DND-41 (cell line): ENCODE results near the gene CD164.
"Not testable (repeated sequence)": the region's sequence is repeated elsewhere in the genome, so short reads cannot be mapped to it uniquely, and the experiment has no call there.

ENCODE experiments used
- ATAC-seq: fragments of 200-7000 bp; cut with Tn5 transposase; 3 replicates; pipeline ENCODE4 v1.9.1; 2021; ENCODE audit warnings: low read depth; ENCODE audit not compliant: insufficient read depth
- DNase-seq: peaks from one replicate; pipeline ENCODE4 v3.0.0-alpha.2; 2020
- H2AFZ ChIP-seq: 2 replicates; pipeline ENCODE4 v1.6.0; 2012; ENCODE audit warnings: low read depth, low read length
- H3K27ac ChIP-seq: 2 replicates; pipeline ENCODE4 v1.5.1; 2012; ENCODE audit warnings: low read length, inconsistent platforms
- H3K27me3 ChIP-seq: fragments of 200-600 bp; sonication (generic); 2 replicates; pipeline ENCODE4 v1.6.0; 2012; ENCODE audit warnings: low read length, mild to moderate bottlenecking, inconsistent platforms; ENCODE audit not compliant: insufficient read depth, poor library complexity
- H3K36me3 ChIP-seq: 2 replicates; pipeline ENCODE4 v1.5.1; 2012; ENCODE audit warnings: low read length, inconsistent platforms; ENCODE audit not compliant: insufficient read depth
- H3K4me1 ChIP-seq: 2 replicates; pipeline ENCODE4 v1.5.1; 2012; ENCODE audit warnings: mild to moderate bottlenecking, low read length; ENCODE audit not compliant: insufficient read depth
- H3K4me2 ChIP-seq: 2 replicates; pipeline ENCODE4 v1.6.0; 2012; ENCODE audit warnings: mild to moderate bottlenecking, moderate library complexity, low read length, inconsistent platforms; ENCODE audit not compliant: insufficient read depth
- H3K4me3 ChIP-seq, 2 experiments: fragments of 200-600 bp in 1 of 2; shearing (Covaris generic) in 1 of 2; 2 replicates each; pipeline ENCODE4 v1.5.1; 2012 to 2016; ENCODE audit warnings: inconsistent platforms in 2 of 2, low read length in 2 of 2, mild to moderate bottlenecking in 2 of 2, low read depth in 1 of 2, moderate library complexity in 1 of 2
- H3K79me2 ChIP-seq: 2 replicates; pipeline ENCODE4 v1.6.0; 2012; ENCODE audit warnings: low read length, inconsistent platforms; ENCODE audit not compliant: insufficient read depth
- H3K9ac ChIP-seq: 2 replicates; pipeline ENCODE4 v1.6.0; 2012; ENCODE audit warnings: low read depth, mild to moderate bottlenecking, inconsistent platforms, low read length, moderate library complexity
- H3K9me3 ChIP-seq: 2 replicates; pipeline ENCODE4 v1.5.1; 2012; ENCODE audit warnings: low read length, moderate library complexity, mild to moderate bottlenecking, inconsistent platforms; ENCODE audit not compliant: insufficient read depth, severe bottlenecking
- H4K20me1 ChIP-seq: 2 replicates; pipeline ENCODE4 v1.6.0; 2012; ENCODE audit warnings: low read length; ENCODE audit not compliant: insufficient read depth
- EZH2 ChIP-seq: IDR thresholded peaks from 3 replicates; pipeline ENCODE4 v1.6.1; 2012; ENCODE audit warnings: borderline replicate concordance, low read depth, mild to moderate bottlenecking, moderate library complexity, low read length, inconsistent platforms; ENCODE audit not compliant: severe bottlenecking
- TF ChIP-seq, protein P1 (sequence below): IDR thresholded peaks from 2 replicates; pipeline ENCODE4 v1.5.1; 2012; ENCODE audit warnings: borderline replicate concordance, low read length, moderate library complexity, mild to moderate bottlenecking; ENCODE audit not compliant: poor library complexity, severe bottlenecking; ENCODE audit errors: extremely low read depth

The CD164 gene

DNA sequence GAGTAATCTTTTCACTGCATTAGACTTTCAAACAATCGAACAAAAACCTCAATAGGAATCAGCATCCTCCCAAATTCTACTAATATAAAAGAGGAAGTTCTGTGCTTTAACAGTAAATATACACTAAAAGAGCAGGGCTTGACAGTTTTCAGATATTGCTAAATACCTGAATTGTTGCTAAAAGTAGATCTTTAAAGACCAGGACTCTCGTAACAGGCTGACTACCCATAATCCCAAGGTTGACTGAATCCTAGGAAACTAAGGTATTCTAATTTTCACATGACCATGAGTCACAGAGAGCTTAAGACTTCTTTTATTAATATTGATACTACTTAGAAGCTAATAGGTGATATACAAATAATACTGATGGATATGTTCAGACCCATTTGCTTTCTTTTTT lies 10.1 kb downstream of the CD164 start:
- H4K20me1 ChIP-seq = peaks cover 15% of the 10 kb centered on the region; the same call in 1 of the 2 replicates
- ATAC-seq (no peak), DNase-seq (no peak)
- H3K27me3 ChIP-seq = no peaks in the 10 kb centered on the region
- H3K36me3 ChIP-seq = peaks cover 96% of the 10 kb centered on the region
- no peak overlapping the region for H2AFZ ChIP-seq
- no peak overlapping the region for H3K4me2 ChIP-seq
- TF ChIP-seq, protein P1, sequence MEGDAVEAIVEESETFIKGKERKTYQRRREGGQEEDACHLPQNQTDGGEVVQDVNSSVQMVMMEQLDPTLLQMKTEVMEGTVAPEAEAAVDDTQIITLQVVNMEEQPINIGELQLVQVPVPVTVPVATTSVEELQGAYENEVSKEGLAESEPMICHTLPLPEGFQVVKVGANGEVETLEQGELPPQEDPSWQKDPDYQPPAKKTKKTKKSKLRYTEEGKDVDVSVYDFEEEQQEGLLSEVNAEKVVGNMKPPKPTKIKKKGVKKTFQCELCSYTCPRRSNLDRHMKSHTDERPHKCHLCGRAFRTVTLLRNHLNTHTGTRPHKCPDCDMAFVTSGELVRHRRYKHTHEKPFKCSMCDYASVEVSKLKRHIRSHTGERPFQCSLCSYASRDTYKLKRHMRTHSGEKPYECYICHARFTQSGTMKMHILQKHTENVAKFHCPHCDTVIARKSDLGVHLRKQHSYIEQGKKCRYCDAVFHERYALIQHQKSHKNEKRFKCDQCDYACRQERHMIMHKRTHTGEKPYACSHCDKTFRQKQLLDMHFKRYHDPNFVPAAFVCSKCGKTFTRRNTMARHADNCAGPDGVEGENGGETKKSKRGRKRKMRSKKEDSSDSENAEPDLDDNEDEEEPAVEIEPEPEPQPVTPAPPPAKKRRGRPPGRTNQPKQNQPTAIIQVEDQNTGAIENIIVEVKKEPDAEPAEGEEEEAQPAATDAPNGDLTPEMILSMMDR = no peak
- TF ChIP-seq EZH2 = no peak
- no peaks in the 10 kb centered on the region for H3K9me3 ChIP-seq
- H3K4me3 ChIP-seq = no peak overlapping the region
- no peak overlapping the region for H3K27ac ChIP-seq
- peaks cover 2% of the 10 kb centered on the region; the same call in 1 of the 2 replicates for H3K4me1 ChIP-seq
- H3K79me2 ChIP-seq = peaks cover 37% of the 10 kb centered on the region
- H3K9ac ChIP-seq = no peak overlapping the region

- H3K27ac ChIP-seq = no peak overlapping the region
- H3K79me2 ChIP-seq = peaks cover 24% of the 10 kb centered on the region
- no peak overlapping the region for H3K4me3 ChIP-seq
- H3K4me1 ChIP-seq = no peaks in the 10 kb centered on the region
- no peaks in the 10 kb centered on the region for H3K27me3 ChIP-seq
- no peak overlapping the region for H2AFZ ChIP-seq
- H3K9ac ChIP-seq = no peak overlapping the region
- ATAC-seq (no peak), DNase-seq (no peak)
- no peaks in the 10 kb centered on the region for H3K9me3 ChIP-seq
- H3K4me2 ChIP-seq = no peak overlapping the region
- peaks cover 5% of the 10 kb centered on the region; the same call in 1 of the 2 replicates for H4K20me1 ChIP-seq
- peaks cover 96% of the 10 kb centered on the region for H3K36me3 ChIP-seq
- TF ChIP-seq, protein P1 = no peak
- no peak for TF ChIP-seq EZH2
Observed at GRCh38 chr6:109370792-109371191, 11.5 kb downstream of the CD164 start.

DNA sequence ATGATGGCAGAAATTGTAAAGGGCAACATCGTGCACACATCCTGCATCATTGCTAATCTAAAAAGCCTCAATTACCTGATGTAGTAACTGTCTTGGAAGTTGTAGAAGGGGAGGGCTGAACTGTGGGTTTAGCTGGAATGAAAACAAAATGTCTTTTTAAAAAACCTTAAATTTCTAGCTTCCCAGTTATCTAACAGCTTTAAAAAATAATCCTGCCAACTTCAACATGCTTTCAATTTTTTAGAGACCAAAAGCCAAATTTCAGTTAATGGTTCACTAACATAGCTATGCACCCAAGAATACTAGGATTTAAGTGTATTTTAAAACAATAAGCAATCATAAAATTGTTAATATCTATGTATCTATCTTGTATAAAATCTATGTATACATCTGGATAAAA lies 11.9 kb downstream of the CD164 start:
- Histone ChIP-seq H3K36me3 (peaks cover 96% of the 10 kb centered on the region), H3K79me2 (peaks cover 24% of the 10 kb centered on the region), H3K9me3 (no peaks in the 10 kb centered on the region), H3K4me2 (no peak overlapping the region), H3K27ac (no peak overlapping the region), H3K27me3 (no peaks in the 10 kb centered on the region), H3K4me3 (no peak overlapping the region), H3K4me1 (no peaks in the 10 kb centered on the region), H2AFZ (no peak overlapping the region), H4K20me1 (peaks cover 5% of the 10 kb centered on the region; the same call in 1 of the 2 replicates), H3K9ac (no peak overlapping the region)
- TF ChIP-seq EZH2 = no peak
- TF ChIP-seq, protein P1 = no peak
- DNase-seq (no peak), ATAC-seq (no peak)

DNA sequence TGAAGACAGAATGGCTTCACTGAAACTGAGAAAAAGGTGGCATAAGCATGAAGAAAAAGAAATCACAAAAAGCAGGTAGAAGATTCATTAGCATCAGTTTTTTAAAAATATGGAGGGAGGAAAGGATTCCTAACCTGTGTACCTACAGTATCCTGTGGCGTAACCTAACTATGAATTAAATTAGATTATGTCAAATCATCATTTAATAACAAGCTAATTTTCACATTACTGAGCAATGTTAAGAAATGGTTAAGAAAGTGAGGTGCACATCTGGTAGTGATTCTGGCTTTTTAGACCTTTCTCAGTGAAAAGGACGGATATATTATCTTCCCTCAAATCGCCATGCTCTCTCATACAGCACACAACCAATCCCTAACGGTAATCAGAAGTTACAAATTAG lies 12.5 kb downstream of the CD164 start:
- peaks cover 19% of the 10 kb centered on the region for H3K79me2 ChIP-seq
- no peak overlapping the region for H2AFZ ChIP-seq
- DNase-seq (no peak), ATAC-seq (no peak)
- peaks cover 3% of the 10 kb centered on the region; the same call in 1 of the 2 replicates for H4K20me1 ChIP-seq
- H3K4me1 ChIP-seq = no peaks in the 10 kb centered on the region
- no peak overlapping the region for H3K4me2 ChIP-seq
- peaks cover 96% of the 10 kb centered on the region for H3K36me3 ChIP-seq
- no peak overlapping the region for H3K9ac ChIP-seq
- no peaks in the 10 kb centered on the region for H3K9me3 ChIP-seq
- no peaks in the 10 kb centered on the region for H3K27me3 ChIP-seq
- no peak for TF ChIP-seq EZH2
- TF ChIP-seq, protein P1 = no peak
- no peak overlapping the region for H3K27ac ChIP-seq
- no peak overlapping the region for H3K4me3 ChIP-seq

- peaks cover 88% of the 10 kb centered on the region for H3K36me3 ChIP-seq
- H3K27ac ChIP-seq, H2AFZ ChIP-seq, H3K9me3 ChIP-seq, H3K27me3 ChIP-seq, H3K4me1 ChIP-seq, H3K4me2 ChIP-seq, ATAC-seq, H3K79me2 ChIP-seq, H4K20me1 ChIP-seq, H3K4me3 ChIP-seq, DNase-seq, H3K9ac ChIP-seq: not testable (repeated sequence)
Observed at GRCh38 chr6:109364382-109365078, 17.7 kb downstream of the CD164 start.
